GM21423 (cell line): ENCODE data around the gene LRRC70.

Experiments used
- ATAC-seq: cut with Tn5 transposase; IDR thresholded peaks from one replicate; pipeline ENCODE4 v1.9.1; 2021; ENCODE audit warnings: mild to moderate bottlenecking, moderate library complexity; ENCODE audit not compliant: unreplicated experiment

The LRRC70 gene

GRCh38 chr5:62575066-62575465 is 3.6 kb upstream of the LRRC70 start:
- no peak for ATAC-seq

GRCh38 chr5:62575489-62575888 is 3.1 kb upstream of the LRRC70 start:
- no peak for ATAC-seq

GRCh38 chr5:62576570-62577170 is 1.9 kb upstream of the LRRC70 start:
- no peak for ATAC-seq

- ATAC-seq: no peak
Observed at GRCh38 chr5:62577488-62577887, 1.1 kb upstream of the LRRC70 start.

- ATAC-seq: no peak
Observed at GRCh38 chr5:62579761-62580160, 1.1 kb downstream of the LRRC70 start.

GRCh38 chr5:62581836-62582597 is 3.4 kb downstream of the LRRC70 start:
- no peak for ATAC-seq

- ATAC-seq: no peak
Observed at GRCh38 chr5:62584391-62584790, 5.8 kb downstream of the LRRC70 start.

- no peak for ATAC-seq
Observed at GRCh38 chr5:62585306-62585705, 6.7 kb downstream of the LRRC70 start.

GRCh38 chr5:62585751-62586150 is 7.1 kb downstream of the LRRC70 start:
- ATAC-seq: no peak

GRCh38 chr5:62587737-62588136 is 9.1 kb downstream of the LRRC70 start:
- no peak for ATAC-seq

- ATAC-seq: no peak
Observed at GRCh38 chr5:62588668-62589067, 10.0 kb downstream of the LRRC70 start.

- no peak for ATAC-seq
Observed at GRCh38 chr5:62589504-62589903, 10.9 kb downstream of the LRRC70 start.

GRCh38 chr5:62590387-62590786 is 11.8 kb downstream of the LRRC70 start:
- ATAC-seq: no peak

- ATAC-seq: no peak
Observed at GRCh38 chr5:62592558-62592957, 13.9 kb downstream of the LRRC70 start.

- ATAC-seq: no peak
Observed at GRCh38 chr5:62593331-62593730, 14.7 kb downstream of the LRRC70 start.

GRCh38 chr5:62594364-62594984 is 15.9 kb downstream of the LRRC70 start:
- no peak for ATAC-seq

- ATAC-seq: no peak
Observed at GRCh38 chr5:62596096-62596495, 17.5 kb downstream of the LRRC70 start.

GRCh38 chr5:62596691-62597090 is 18.1 kb downstream of the LRRC70 start:
- no peak for ATAC-seq

- ATAC-seq: no peak
Observed at GRCh38 chr5:62597314-62597713, 18.7 kb downstream of the LRRC70 start.

GRCh38 chr5:62600560-62601252 is 22.1 kb downstream of the LRRC70 start:
- ATAC-seq: no peak

GRCh38 chr5:62603934-62604333 is 25.3 kb downstream of the LRRC70 start:
- ATAC-seq: no peak

GRCh38 chr5:62605638-62606037 is 27.0 kb downstream of the LRRC70 start:
- ATAC-seq: no peak
